T follicular helper cell (primary cell): ENCODE results near the gene MYF5.
"Not testable (repeated sequence)": the region's sequence is repeated elsewhere in the genome, so short reads cannot be mapped to it uniquely, and the experiment has no call there.

Source experiments
- DNase-seq: peaks from one replicate; pipeline ENCODE4 v3.0.0-alpha.2; 2020; ENCODE audit warnings: low read depth
- total RNA-seq, 2 experiments: gene quantifications; one replicate each; lab custom pipeline; 2026; lab: John Stamatoyannopoulos, UW

Gene MYF5
- 0 reads per million in 2 experiments for total RNA-seq

DNA sequence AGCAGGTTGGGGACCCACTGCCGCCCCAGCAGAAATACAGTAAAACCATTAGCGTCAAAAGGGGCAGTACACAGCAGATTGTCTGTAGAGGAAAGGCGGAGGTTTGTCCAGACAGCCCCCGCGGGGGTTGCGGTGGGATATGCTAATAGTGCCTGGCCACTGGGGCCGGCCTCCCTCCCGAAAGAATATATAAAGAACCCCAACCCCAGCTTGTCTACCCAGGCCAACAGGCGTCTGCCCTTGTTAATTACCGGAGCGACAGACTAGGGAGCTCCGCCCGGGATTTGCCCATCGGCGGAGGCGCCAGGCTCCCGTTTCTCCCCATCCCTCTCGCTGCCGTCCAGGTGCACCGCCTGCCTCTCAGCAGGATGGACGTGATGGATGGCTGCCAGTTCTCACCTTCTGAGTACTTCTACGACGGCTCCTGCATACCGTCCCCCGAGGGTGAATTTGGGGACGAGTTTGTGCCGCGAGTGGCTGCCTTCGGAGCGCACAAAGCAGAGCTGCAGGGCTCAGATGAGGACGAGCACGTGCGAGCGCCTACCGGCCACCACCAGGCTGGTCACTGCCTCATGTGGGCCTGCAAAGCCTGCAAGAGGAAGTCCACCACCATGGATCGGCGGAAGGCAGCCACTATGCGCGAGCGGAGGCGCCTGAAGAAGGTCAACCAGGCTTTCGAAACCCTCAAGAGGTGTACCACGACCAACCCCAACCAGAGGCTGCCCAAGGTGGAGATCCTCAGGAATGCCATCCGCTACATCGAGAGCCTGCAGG, at the start of gene MYF5:
TSS of gene MYF5 (plus strand) at position 217 of the 774 bp plus-strand sequence. CDS start at position 369, 152 bp downstream.
- no peak for DNase-seq

DNA sequence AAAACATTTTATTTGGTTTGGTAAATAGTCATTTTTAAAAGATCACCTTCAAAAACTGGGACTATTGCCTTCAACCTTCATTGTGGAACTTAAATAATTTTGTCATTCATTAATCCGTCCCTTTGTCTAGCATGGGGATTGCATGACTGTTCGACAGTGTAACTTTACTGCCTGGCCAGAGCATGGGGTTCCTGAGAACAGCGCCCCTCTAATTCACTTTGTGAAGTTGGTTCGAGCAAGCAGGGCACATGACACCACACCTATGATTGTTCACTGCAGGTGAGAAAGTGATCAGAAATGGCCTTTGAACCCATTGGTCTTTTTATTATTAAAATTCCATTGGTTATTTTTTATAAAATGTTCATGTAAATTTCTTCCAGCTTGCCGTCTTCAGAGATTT, 46.5 kb upstream of the MYF5 start:
- DNase-seq, result no peak

DNA sequence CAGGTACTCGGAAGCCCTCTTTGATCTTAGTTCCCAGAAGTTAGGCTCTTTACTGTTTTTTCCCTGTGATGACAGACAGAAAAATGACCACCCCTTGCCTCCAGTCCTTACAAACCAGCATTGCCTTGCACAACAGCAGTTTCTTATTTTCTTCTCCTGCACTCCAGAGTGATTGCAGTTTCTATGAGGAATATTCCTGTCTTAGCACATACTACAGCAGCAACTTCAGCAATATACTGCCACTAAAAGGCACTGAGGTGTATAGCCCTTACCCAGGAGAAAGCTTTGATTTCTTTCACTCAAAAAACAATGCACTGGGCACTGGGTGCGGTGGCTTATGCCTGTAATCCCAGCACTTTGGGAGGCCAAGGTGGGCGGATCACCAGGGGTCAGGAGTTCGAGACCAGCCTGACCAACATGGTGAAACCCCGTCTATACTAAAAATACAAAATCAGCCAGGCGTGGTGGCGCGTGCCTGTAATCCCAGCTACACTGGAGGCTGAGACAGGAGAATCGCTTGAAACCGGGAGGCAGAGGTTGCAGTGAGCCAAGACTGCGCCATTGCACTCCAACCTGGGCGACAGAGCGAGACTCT, 40.6 kb upstream of the MYF5 start:
- not testable (repeated sequence) for DNase-seq

DNA sequence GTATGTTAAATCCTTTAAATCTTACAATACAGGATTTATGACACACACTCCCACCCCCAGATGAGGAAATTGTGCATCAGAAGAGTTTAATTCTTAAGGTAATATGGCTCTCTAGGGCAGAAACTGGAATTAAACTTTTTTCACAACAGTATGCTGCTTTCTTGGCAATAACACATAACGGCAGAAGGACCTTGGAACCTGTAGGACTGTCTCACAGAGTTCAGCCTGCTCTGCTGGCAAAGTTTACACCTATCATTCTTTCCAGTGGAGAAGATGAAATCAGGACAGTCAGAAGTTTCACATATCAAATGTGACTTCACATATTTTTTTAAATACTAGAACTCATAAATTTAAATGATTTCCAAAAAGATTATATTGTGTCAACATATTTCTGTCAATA, 39.9 kb upstream of the MYF5 start:
- DNase-seq, result no peak

DNA sequence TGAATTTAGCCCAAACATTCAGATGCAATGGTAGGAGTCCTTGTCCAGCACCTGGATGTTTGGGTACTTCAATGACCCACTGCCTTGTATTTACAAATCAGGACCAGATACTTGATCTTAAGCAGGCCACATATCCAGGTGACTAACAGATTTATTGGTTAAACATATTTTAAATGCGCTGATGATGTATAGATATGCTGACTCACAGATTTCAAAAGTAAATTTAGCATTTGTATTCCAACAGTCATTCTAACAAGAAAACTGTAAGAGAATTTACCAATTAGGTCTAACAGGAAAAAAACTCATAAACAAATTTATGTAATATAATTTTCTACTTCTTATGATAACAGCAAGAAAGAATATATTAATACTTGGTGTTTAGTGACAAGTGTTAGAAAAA, 38.7 kb upstream of the MYF5 start:
- no peak for DNase-seq

DNA sequence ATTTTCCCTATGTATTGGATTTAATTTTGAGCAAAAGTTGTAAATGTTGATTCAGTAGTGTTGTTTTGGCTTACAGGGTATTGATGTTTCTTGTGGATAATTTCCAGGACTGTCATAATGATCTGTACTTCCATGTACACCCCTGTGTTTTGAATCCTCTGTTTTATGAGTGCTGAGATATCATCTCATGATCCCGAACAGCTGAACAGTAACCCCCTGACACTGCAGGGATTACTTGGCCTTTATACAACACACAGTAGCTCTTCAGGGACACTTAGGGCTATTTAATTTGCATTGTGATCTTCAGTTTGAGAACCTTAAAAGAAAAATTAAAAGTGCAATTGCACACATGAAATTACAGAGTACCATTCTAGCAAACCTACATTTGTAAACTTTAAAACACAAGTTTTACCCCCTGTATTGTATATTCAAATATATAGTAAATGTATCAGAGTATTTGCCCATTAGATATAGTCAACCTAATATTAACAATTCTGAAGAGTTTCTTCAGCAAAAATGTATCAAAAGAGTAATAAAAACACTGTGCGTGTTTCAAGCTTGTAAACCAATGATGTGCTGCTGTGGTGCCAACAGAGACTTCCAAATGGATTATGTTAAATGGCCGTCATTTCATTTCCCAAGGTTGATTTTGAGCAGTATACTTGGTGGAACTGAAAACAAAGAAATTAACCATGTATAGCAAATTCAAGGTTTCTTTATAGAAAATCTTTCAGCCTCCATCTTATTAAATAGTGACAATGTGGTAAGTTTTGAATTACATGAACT, 37.2 kb upstream of the MYF5 start:
- no peak for DNase-seq

DNA sequence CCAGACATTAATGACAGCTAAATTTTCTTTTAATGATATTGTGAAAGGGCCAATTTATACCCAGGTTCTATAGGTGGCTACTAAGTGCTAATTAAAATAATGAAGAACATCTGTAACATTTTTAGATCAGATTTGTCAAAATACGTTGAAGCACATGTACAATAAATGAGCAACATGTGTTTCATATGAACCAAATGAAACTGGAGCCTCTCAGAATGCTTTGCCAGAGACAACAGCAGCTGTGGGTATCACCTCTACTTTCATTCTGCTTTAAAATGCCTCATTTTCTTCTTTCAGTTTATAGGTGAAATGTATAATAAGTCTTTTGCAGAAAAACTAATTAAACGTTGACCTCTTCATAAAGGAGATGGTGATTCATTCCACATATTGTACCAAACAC, 35.4 kb upstream of the MYF5 start:
- DNase-seq, result no peak

DNA sequence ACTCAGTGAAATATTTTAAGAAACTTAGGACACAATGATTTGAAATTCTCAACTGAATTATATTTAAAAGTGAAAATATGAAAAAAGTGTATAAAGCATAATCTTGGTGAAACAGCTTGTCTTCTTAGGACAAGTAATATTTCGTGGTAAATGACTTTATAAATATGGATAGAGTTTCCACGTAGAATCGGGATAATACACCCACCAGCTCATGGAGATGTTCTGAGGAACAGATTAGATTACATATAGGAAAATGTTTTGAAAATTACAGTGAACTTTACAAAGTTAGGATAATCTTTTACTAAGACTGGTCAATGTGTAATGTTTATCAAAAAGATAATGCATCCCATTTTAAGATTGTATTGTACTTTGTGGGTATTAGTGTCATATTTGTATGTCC, 34.9 kb upstream of the MYF5 start:
- no peak for DNase-seq

DNA sequence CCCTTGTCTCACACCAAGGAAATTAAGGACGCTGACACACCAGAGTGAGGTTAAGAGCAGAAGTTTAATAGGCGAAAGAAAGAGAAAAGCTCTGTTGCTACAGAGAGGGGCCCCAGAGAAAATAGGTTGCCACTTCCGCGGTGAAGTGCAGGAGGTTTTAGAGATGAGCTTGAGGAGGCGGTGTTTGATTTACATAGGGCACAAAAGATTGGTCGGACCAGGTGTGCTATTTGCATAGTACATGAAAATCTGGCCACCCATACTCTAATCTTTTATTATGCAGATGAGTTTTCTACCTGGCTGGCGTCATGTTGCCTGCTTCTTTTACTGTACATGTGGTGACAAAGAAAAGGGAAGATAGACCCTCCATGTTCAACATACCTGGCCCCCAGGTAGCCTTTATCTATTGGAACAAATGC, 32.6 kb upstream of the MYF5 start:
- DNase-seq, result no peak

DNA sequence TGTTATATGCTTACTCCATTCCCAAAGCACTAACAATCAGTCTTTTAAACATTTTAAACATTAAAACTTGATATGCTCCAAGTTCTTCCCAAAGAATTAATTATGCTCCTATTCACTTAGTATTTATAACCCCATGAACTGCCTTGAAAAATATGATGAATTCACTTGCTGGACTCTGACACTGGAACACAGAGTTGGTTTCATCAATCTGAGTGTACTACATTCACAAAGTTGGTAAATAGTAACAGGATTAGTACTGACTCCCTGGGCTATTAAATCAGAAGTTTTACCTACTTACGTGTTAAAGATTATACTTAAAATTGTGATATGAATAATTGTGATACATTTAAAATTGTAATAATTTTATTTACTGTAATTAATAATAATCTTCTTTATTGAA, 26.6 kb upstream of the MYF5 start:
- no peak for DNase-seq

DNA sequence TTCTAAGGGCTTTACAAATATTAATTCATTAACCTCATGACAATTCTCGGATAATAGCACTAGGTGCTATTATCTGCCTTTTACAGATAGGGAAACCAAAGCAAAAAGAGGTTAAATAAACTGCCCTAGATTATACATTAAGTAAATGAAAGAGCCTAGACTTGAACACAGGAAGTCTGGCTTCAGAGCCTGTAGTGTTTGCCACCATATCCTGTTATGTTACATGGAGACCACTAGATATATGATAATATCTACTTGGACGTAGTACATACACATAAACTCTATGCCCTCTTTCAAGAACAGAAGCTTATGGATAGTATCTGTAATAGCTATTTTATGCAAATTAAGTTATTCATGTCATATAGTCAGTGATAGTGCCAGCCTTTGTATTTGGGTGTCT, 26.2 kb upstream of the MYF5 start:
- no peak for DNase-seq

DNA sequence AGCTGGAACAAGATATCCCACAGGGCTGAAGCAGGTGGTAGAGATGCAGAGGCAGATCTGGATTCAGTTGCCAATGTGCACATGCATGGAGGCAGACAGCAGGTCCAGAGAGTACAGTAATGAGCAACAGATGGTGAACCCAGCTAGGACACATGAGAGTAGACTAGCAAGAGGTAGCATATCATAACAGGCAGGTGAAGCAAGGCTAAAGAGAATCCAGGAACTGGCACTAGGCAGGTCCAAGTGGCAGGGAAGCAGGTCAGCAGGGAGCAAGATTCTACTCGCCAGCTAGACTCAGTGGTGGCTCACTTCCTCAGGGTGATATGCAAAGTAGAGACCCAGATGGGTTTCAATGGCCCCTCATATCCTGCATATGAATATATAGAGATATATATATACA, 24.6 kb upstream of the MYF5 start:
- no peak for DNase-seq

DNA sequence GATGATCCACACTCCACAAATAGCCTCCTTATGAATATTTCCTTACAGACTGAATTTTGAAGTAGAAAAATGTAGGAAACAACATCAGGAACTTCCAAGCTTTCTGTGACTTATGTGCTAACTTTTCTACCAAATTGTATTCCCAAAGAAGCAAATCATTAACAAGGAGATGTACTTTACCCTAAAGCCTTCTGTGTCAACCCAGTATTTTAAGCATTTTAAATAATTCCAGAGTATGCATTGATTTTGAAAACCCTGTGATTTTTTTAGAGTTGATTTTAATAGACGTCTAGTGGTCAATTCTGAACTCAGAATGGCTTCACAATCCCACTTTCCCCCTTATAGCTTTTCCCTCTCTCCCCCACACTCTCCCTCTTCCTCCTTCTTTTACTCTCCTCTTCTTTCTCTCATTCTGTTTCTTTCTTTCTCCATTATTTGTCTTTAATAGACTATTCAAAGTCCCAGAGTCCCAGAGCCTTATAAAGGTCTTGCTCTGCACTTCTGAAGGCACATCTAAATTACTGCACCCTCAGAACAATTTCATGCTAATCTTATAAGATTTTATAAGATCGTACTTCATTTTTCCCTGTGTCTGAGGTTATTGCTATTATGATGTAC, 19.3 kb upstream of the MYF5 start:
- no peak for DNase-seq

DNA sequence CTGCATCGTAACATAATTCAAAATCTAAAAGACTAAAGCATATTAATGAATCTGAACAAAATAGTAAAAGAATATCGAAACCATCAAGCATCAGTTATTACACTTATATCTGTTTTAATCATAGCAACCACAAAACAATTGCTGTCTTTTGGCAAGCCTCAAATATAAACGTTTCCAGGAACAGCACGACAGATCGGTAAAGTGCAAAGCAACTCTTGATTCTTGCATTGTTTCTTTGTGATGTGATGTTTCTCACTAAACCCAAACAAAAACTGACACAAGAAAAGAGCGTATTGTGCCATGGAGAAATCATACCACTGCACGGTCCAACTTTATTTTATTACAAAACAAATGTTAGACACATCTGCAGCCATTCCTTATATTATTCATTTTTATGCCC, 18.5 kb upstream of the MYF5 start:
- DNase-seq, result no peak

DNA sequence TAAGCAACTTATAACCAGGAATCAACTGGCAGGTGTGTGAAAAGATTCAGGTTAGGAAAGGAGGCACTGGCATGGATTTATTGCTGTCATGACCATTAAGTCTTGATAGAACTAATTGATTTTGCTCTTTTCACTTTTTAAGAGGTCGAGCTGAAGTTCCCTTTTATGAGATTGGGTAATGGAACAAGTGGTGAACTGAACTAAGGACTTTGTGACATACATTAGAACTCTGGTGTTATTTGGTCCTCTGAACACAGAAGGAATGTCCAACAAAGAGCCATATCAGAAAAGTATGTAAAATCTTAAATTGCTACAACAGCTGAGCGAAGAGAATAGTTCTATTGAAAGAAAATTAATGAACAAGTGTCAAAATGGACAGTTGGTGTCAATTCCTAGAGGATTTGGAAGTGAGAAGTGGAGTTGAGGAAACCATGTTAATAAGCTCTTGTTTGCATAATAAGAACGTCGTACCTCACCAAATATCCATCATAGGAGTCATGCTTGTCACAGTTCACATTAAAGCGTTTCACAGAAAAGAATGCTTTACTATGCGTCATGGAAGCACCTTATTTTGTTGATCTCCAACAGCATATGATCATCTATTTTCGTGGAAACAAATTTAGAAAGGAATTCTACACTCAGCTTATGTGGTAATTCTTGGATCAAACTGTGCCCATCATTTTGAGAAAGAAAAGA, 17.7 kb upstream of the MYF5 start:
- DNase-seq, result no peak

DNA sequence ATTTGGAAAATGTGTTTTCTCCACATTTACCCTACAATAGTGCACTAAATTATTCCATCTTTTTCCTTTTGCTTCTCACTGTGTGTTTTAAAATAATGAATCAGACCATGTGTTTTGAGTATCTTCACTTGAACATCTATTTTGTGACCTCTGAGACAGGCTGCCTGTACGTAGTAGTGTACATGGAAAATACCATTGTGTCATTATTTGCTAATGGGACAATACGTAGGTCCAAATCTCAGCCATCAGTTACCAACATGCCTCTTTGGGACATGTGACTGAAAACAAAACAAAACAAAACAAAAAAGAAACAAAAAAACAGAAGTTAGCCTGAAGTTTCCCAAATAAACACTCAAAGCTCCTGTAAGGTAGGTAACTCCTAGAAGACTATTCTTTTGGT, 16.4 kb upstream of the MYF5 start:
- no peak for DNase-seq

DNA sequence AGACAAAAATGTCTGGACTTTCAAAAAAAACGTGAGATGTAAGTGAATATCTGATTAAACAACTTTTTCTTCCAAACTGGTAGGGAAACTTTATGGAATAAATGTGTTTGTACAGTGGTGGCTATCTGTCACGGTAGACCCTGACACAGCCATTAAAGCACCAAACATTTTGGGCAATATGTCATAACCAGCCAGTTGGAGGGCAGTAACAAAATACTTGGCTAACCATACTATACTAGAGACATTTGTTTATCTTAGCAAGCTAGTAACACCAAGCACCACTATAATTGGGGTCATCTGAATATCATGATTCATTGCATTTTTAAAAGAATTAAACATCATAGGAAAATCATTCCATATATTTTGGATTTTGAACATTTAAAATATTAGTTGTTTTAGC, 15.3 kb upstream of the MYF5 start:
- DNase-seq, result no peak

DNA sequence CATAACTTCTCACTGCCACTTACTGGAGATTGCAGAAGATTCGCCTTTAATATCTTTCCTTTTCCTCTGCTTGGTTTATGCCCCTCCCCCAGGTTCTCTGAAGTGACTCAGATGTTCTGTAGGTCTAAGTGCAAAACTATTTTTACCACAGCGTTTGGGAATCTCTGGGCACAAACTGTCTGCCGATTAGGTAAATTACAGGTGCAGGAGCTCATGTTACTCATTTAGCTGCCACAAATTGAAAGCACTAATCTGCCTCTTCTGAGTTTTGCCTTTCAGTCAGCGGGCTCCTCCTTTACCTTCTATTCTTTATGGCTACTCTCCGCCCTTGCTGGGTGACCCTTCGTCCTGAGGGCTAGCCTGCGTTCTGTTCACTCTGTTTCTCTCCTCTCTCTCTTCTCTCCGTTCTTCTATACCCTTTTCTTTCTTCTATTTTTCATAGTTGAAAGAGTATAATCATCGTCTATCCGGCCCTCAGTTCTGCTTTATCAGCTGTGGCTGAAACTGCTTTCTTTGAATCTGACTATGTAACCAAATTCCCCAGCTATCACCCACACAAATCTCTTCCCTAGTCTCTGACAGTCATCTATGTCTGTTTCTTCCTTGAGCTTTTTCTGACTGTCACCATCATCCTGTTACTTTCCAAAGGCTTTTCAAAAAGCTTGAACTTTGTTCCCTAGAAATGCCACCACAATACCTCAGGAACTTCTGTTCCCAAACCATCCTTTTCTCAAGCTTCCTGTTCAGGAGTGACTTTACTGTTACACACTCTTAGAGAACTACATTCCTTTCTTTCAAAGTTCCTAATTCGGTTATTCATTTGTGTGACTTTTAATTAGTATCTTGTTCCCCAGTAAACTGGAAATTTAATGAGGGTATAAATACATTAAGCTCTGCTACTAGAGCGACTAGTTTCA, 13.6 kb upstream of the MYF5 start:
- no peak for DNase-seq

DNA sequence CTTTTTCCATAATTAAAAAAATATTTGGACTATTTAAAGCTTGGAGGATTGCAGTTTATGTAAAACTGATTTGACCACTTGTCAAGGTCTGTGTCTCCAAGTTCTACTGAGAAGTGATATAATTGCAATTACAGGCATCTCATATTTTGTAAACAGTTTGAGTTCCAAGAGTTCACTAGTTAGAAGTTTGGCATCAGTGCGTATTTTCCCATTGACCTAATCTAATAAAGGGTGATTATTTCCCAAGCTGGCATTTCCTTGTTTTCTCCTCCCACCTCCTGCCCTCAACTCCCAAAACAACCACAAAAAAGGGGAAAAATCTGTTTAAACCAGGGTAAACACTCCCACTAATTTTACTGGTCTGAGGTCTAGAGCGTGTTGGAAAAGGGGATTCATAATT, 12.3 kb upstream of the MYF5 start:
- no peak for DNase-seq

DNA sequence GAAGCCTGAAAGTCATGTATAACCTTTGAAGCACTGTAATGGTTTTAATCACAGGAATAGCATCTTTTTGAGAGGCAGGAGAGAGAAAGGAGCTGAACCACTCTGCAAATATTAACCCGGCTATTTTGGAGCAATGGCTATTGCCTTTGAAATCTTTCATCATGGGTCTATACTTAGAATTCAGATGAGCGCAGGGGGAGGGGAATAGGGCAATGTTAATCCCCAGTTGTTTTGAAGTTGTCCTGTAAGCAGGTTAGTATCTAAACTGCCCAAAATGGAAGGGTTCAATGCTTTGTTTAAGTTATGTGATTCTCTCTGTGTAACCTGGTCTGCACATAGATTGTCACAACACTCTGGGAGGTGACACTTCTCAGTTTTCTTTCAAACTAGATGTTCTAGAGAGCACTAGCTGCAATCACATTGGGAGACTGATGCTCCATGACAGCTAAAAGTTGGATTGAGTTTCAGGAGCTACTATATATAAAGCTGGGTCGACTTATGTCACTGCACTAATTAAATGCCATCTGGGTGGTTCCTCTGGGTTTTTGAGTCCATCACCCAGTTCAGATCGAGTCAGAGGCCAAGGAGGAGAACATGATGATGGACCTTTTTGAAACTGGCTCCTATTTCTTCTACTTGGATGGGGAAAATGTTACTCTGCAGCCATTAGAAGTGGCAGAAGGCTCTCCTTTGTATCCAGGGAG, 9.4 kb upstream of the MYF5 start, which contains the start of gene MYF6:
TSS of gene MYF6 (plus strand) at position 509 of the 704 bp plus-strand sequence. CDS start at position 595, 86 bp downstream.
- no peak for DNase-seq
